Fibroblast of lung (primary cell): ENCODE results near the gene DAND5.

Experiments used
- EZH2 ChIP-seq: IDR thresholded peaks from 2 replicates; pipeline ENCODE4 v1.5.1; 2012; ENCODE audit warnings: low read length, control low read depth, mild to moderate bottlenecking; ENCODE audit errors: missing control alignments
- TF ChIP-seq, protein P1 (sequence below), 2 donors: IDR thresholded peaks in 1 of 2; conservative IDR thresholded peaks in 1 of 2; 1 replicate in 1 of 2; 2 replicates in 1 of 2; pipeline ENCODE4 v1.5.1; 2011 to 2012; ENCODE audit warnings: low read length in 2 of 2, control low read depth in 1 of 2, inconsistent platforms in 1 of 2, low read depth in 1 of 2, mild to moderate bottlenecking in 1 of 2

DNA sequence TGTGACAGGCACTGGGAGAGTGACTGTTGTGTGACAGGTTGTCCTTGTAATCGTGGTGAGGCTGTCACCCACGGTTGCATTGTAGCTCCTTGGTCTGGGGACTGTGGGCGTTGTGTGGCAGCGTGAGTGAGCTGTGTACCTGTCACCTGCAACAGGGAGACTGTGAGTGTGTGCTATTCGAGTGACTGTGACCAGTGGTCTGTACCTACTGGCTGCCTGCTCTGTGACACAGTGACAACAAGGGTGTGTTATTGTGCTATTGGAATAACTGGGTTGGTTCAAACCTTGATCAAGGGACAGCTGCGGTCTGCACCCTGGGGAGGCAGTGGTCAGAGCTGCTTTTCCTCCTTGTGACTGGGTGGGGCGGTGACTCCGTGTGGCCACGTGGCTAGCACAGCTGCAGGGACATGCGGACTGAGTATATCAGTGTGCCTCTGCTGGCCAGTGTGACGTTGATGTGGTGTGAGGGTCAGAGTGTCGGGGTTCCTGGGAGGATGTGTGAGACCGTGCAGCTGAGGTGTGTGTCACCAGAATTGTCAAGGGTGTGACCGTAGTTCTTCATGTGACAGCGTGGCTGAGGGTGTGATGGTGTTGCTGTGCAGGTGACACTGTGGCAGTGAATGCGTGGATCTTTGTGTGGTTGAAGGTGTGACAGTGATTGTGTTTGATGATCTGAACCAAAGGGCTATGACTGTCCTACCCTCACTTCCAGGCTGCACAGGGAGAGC, 15.8 kb downstream of the DAND5 start:
- TF ChIP-seq, protein P1, sequence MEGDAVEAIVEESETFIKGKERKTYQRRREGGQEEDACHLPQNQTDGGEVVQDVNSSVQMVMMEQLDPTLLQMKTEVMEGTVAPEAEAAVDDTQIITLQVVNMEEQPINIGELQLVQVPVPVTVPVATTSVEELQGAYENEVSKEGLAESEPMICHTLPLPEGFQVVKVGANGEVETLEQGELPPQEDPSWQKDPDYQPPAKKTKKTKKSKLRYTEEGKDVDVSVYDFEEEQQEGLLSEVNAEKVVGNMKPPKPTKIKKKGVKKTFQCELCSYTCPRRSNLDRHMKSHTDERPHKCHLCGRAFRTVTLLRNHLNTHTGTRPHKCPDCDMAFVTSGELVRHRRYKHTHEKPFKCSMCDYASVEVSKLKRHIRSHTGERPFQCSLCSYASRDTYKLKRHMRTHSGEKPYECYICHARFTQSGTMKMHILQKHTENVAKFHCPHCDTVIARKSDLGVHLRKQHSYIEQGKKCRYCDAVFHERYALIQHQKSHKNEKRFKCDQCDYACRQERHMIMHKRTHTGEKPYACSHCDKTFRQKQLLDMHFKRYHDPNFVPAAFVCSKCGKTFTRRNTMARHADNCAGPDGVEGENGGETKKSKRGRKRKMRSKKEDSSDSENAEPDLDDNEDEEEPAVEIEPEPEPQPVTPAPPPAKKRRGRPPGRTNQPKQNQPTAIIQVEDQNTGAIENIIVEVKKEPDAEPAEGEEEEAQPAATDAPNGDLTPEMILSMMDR (conservative IDR thresholded peaks at IDR 0.05 in 1 of 2, IDR thresholded peaks at IDR 0.05 in 1 of 2; ENCODE audit: low read depth in 1 of 2, low read length in 2 of 2): no peak
- TF ChIP-seq EZH2: no peak
